HL-60 (cell line): ENCODE data around the gene VTI1A.

Experiments used
- GABPA ChIP-seq: IDR thresholded peaks from 2 replicates; pipeline ENCODE4 v1.6.1; 2012; ENCODE audit warnings: low read depth
- POLR2AphosphoS5 ChIP-seq: IDR thresholded peaks from 2 replicates; pipeline ENCODE4 v1.6.1; 2012; ENCODE audit warnings: low read depth
- TF ChIP-seq, protein P1 (sequence below): IDR thresholded peaks from one replicate; pipeline ENCODE4 v1.5.1; 2011; ENCODE audit warnings: low read length, control low read depth, inconsistent platforms; ENCODE audit not compliant: insufficient read depth

DNA sequence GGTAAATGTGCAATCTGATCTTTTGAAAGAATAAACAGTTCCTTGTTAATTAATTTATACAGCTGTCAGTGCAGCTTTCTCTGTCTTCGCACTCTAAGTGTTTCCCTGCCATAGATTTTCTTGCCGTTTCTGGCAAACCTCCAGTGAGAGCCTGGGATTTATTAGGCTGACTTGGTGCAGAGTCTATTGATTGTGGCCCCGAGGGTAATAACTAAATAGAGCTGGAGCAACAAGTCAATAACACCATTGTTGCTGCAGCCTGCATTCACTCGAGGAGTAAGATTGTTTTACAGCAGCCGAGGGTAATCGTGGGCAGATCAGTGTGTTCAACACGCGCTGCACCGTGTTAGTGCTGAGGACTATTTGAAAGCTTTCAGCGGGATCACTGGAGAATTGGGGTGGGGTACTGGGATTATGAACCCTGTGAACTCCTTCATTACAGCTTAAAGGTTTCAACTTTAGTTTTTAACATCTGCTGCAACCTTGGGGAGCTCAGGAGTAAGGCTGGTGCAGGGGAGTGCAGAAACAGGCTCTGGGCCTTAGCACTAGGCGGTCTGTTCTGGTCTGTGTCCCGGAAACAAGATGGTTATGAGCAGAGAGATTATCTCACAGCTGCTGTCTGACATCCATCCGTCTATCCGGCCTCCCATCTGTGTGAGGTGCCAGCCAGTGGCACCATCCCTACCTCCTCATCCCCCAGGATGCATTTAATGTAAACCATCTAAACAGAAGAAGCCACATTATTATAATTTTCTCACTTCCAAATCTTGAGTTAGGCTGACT is 329.1 kb downstream of the VTI1A start:
- TF ChIP-seq, protein P1, sequence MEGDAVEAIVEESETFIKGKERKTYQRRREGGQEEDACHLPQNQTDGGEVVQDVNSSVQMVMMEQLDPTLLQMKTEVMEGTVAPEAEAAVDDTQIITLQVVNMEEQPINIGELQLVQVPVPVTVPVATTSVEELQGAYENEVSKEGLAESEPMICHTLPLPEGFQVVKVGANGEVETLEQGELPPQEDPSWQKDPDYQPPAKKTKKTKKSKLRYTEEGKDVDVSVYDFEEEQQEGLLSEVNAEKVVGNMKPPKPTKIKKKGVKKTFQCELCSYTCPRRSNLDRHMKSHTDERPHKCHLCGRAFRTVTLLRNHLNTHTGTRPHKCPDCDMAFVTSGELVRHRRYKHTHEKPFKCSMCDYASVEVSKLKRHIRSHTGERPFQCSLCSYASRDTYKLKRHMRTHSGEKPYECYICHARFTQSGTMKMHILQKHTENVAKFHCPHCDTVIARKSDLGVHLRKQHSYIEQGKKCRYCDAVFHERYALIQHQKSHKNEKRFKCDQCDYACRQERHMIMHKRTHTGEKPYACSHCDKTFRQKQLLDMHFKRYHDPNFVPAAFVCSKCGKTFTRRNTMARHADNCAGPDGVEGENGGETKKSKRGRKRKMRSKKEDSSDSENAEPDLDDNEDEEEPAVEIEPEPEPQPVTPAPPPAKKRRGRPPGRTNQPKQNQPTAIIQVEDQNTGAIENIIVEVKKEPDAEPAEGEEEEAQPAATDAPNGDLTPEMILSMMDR: no peak
- TF ChIP-seq POLR2AphosphoS5 (no peak), GABPA (no peak)
